Stimulated activated CD8-positive, alpha-beta memory T cell treated with anti-CD3 and anti-CD28 coated beads, Interleukin-12 subunit alpha, Interleukin-12 subunit beta, amount 100 ng/mL, for 24 hours (primary cell): ENCODE data around the gene GET3.
A peak's percentile ranks its signal among the peaks of the same experiment; 100 is the strongest.
"Not testable (repeated sequence)": the region's sequence is repeated elsewhere in the genome, so short reads cannot be mapped to it uniquely, and the experiment has no call there.

ENCODE experiments used
- DNase-seq: peaks from one replicate; pipeline ENCODE4 v3.0.0-alpha.2; 2020; ENCODE audit errors: extremely low read depth

GET3 gene

DNA sequence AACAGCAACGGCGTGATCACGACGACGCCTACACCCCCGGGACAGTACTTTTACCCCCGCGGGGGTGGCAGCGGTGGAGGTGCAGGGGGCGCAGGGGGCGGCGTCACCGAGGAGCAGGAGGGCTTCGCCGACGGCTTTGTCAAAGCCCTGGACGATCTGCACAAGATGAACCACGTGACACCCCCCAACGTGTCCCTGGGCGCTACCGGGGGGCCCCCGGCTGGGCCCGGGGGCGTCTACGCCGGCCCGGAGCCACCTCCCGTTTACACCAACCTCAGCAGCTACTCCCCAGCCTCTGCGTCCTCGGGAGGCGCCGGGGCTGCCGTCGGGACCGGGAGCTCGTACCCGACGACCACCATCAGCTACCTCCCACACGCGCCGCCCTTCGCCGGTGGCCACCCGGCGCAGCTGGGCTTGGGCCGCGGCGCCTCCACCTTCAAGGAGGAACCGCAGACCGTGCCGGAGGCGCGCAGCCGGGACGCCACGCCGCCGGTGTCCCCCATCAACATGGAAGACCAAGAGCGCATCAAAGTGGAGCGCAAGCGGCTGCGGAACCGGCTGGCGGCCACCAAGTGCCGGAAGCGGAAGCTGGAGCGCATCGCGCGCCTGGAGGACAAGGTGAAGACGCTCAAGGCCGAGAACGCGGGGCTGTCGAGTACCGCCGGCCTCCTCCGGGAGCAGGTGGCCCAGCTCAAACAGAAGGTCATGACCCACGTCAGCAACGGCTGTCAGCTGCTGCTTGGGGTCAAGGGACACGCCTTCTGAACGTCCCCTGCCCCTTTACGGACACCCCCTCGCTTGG lies 55.0 kb downstream of the GET3 start:
- peak; percentile 51 for DNase-seq

DNA sequence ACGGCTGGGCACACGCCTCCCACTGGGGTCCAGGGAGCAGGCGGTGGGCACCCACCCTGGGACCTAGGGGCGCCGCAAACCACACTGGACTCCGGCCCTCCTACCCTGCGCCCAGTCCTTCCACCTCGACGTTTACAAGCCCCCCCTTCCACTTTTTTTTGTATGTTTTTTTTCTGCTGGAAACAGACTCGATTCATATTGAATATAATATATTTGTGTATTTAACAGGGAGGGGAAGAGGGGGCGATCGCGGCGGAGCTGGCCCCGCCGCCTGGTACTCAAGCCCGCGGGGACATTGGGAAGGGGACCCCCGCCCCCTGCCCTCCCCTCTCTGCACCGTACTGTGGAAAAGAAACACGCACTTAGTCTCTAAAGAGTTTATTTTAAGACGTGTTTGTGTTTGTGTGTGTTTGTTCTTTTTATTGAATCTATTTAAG lies 55.6 kb downstream of the GET3 start:
- no peak for DNase-seq

DNA sequence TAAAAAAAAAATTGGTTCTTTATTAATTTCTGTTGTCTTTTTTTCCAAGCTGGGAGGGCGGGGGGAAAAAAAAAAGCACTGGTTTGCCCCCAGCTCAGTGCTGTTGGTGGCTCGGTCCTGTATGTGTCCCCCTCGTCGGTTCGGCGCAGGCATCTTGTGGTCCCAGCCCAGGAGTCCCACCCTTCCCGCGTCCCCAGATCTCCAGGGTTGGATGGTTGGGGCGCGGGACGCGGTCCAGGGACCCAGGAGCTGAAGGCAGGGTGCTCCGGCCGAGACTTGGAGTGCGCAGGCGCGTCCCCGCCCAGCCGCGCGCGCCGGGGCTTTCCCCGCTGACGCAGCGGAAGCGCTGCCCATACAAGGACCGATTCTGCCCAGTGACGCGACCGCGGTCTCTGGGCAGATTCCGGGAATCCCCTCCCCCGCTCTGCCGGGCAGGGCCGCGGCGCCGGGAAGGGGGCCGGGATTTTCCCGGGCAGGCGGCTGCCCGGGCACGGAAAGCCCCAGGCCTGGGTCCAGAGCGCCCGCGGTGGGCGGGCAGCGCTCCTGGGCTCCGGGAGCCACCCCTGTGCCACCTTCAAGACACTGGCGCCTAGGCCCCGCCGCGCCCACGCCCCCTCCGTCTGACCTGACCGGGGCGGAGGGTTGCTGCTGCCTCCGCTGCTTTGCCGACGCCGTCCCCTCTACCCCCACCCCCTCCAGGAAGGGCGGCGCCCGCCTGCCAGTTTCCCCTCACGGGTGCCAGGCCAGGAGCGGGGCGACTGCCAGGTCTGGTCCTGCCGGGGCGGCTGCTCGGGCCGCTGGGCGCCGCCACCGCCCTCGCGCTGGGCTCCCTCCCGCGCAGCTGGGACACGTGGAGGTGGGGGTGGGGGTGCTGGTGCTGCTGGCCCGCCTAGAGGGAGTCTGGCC lies 56.2 kb downstream of the GET3 start:
- peak; percentile 78 for DNase-seq

DNA sequence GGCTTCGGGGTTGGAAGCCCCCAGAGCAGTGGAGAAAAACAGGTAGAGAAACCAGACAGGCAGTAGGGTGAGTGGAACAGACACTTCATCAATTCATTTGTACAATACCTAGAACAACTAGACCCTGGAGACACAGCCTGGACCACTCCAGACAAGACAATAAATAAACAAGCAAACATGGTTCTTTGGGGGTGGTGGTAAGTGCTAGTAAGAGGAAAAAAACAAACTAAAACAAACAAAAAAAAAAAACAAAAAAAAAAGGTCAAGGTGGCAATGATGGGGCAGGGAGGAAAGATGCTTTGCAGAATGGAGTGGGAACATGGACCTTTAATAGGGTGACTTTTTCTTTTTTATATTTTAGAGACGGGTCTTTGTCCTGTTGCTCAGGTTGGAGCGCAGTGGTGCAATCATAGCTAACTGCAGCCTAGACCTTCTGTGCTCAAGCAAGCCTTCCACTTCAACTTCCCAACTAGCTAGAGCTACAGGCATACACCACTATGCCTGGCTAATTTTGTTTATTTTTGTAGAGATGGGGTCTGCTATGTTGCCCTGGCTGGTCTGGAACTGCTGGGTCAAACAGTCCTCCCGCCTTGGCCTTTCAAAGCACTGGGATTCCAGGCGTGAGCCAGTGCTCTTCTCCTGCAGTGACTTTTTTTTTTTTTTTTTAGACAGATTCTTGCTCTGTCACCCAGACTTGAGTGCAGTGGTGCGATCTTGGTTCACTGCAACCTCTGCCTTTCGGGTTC lies 57.1 kb downstream of the GET3 start:
- no peak for DNase-seq

DNA sequence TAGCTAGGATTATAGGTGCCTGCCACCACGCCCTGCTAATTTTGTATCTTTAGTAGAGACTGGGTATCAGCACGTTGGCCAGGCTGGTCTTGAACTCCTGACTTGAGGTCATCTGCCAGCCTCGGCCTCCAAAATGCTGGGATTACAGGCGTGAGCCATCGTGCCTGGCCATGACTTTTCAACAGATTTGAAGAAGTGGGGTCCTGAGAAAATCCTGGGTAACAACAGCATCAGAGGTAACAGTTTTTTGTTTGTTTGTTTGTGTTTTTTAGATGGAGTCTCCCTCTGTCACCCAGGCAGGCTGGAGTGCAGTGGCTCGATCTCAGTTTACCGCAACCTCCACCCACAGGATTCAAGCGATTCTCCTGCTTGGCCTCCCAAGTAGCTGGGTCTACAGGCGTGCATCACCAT lies 57.7 kb downstream of the GET3 start:
- no peak for DNase-seq

DNA sequence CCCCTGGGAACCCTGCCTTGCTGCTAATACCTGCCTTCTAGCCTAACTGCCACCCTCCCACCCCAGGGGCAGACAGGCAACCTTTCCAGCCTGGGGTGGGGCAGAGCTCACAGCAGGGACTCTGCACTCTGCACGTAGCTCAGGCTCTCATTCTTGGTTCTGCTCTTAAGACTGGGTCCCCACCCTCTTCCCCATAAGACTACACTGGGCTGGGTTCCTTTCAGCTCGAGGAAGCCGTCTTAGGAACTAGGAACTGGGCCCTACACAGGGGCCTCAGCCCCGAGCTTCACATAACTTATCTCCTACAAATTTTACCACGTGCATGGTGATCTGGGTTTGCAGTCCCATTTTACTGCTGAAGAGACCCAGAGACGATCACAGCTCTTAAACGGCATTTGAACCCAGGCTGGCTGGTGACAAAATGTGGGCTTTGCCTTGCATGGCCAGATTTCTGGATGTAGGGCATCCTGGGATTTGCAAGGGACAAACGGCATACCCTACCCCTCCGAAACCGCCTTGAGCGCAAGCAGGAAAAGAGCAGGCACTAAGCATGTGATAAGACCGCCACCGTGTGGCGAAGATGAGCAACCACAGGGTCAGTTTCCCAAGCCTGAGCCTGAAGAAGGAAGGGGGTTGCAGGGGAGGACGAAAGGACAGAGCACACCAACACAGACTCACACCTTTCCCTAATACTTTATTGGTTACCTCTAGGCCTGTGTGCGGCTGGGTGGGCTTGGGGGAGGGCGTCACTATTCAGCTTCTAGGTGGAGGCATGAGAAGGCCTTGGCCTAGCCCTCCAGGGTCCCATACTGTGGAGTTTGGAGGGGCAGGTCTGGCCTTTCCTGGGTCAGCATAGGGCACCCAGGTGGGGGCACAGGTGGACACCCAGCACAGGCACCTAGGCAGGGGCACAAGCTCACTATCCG lies 59.1 kb downstream of the GET3 start:
- DNase-seq: no peak

DNA sequence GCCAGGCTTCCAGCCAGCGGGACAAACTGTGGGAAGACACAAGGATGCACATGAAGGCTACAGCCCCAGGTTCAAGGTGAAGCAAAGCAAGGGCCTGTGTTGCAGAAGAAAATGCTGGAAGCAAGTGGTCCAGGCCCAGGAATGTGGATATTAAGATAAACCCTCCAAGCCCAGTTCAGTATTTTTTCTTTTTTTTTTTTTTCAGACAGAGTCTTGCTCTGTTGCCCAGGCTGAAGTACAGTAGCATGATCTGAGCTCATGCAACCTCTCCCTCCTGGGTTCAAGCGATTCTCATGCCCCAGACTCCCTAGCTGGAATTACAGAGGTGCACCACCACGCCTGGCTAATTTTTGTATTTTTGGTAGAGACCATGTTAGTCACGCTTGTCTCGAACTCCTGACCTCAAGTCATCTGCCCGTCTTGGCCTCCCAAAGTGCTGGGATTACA lies 59.9 kb downstream of the GET3 start:
- DNase-seq: no peak

DNA sequence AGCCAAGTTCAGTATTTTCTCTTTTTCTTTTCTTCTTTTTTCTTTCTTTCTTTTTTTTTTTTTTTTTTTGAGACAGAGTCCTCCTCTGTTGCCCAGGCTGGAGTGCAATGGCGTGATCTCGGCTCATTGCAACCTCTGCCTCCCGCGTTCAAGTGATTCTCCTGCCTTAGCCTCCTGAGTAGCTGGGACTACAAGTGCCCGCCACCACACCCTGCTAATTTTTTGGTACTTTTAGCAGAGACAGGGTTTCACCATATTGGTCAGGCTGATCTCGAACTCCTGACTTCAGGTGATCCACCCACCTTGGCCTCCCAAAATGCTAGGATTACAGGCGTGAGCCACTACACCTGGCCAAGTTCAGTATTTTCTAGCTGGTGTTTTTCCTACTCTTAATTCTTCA lies 60.3 kb downstream of the GET3 start:
- not testable (repeated sequence) for DNase-seq
